Osteoblast (primary cell): ENCODE measurements around the gene CDK4. TPM values are rescaled to one million over a fixed set of nuclear protein-coding genes. Genes with fewer than 3 reads are reported as not detected.

Experiments used
- DNase-seq: peaks from one replicate; pipeline ENCODE4 v3.0.0; 2011; ENCODE audit warnings: low spot score, mixed read lengths; ENCODE audit not compliant: insufficient read length; ENCODE audit errors: missing footprints
- H2AFZ ChIP-seq: 2 replicates; pipeline ENCODE4 v1.6.0; 2011; ENCODE audit warnings: mild to moderate bottlenecking, low read length
- H3K27ac ChIP-seq: 2 replicates; pipeline ENCODE4 v1.5.1; 2011; ENCODE audit warnings: mild to moderate bottlenecking, low read depth, low read length, moderate library complexity
- H3K27me3 ChIP-seq: 2 replicates; pipeline ENCODE4 v1.6.0; 2012; ENCODE audit warnings: mild to moderate bottlenecking, control low read depth, inconsistent platforms, low read length, moderate library complexity; ENCODE audit not compliant: insufficient read depth
- H3K36me3 ChIP-seq: 2 replicates; pipeline ENCODE4 v1.5.1; 2011; ENCODE audit warnings: mild to moderate bottlenecking, low read length, control low read depth, moderate library complexity; ENCODE audit not compliant: insufficient read depth
- H3K4me1 ChIP-seq: 2 replicates; pipeline ENCODE4 v1.5.1; 2011; ENCODE audit warnings: mild to moderate bottlenecking, low read length, control low read depth, moderate library complexity; ENCODE audit not compliant: insufficient read depth
- H3K4me2 ChIP-seq: 2 replicates; pipeline ENCODE4 v1.6.0; 2011; ENCODE audit warnings: mild to moderate bottlenecking, low read length; ENCODE audit not compliant: insufficient read depth
- H3K4me3 ChIP-seq: fragments of 200-600 bp; sonication (generic); 3 replicates; pipeline ENCODE4 v1.5.1; 2012; ENCODE audit warnings: mild to moderate bottlenecking, low read length, inconsistent platforms; ENCODE audit not compliant: insufficient read depth
- H3K79me2 ChIP-seq: 2 replicates; pipeline ENCODE4 v1.6.0; 2012; ENCODE audit warnings: mild to moderate bottlenecking, low read length, control low read depth, inconsistent platforms; ENCODE audit not compliant: insufficient read depth
- H3K9me3 ChIP-seq: 2 replicates; pipeline ENCODE4 v1.5.1; 2011; ENCODE audit warnings: low read depth, low read length, control low read depth
- H4K20me1 ChIP-seq: 2 replicates; pipeline ENCODE4 v1.6.0; 2012; ENCODE audit warnings: mild to moderate bottlenecking, low read length, control low read depth; ENCODE audit not compliant: insufficient read depth
- total RNA-seq: library from RNA; depleted of rRNA; stranded (reverse); fragments of >200 nt; gene quantifications from 2 replicates; pipeline ENCODE4 v1.2.3, GENCODE V29; 2012
- TF ChIP-seq, protein P1 (sequence below): IDR thresholded peaks from 2 replicates; pipeline ENCODE4 v1.5.1; 2011; ENCODE audit warnings: mild to moderate bottlenecking, low read depth, low read length, moderate library complexity; ENCODE audit errors: extremely low read depth

CDK4 gene
- total RNA-seq, 1 donor, result 293 TPM

DNA sequence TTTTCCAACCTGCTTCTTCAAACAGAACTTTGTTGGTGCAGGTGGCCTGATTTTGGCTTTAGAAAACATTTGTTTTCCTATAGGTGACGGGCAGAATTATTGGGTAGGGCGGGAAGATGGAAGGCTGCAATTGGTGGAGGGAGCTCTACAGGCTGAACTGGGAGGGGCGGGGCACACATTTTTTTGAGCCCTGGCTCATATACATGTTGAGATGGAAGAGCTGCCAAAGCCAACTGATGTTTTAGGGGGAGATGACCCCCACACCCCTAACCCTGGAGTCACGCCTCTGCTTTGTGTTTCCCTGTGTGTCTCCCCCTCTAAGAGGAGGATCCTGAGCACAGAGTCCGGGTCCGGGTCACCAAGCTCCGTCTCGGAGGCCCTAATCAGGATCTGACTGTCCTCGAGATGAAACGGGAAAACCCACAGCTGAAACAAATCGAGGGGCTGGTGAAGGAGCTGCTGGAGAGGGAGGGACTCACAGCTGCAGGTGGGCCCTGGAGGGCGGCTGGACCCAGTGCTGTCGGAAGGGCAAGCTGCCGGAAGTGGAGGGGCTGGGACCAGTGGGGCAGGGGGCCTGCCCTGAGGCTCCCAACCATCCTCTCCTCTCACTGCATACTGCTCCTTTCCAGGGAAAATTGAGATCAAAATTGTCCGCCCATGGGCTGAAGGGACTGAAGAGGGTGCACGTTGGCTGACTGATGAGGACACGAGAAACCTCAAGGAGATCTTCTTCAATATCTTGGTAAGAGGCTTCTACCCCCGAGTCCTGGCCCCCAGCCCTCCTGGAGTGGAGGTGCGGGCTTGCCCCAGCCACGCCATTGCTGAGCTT, 32.1 kb downstream of the CDK4 start:
- Histone ChIP-seq H3K36me3 (peaks cover 33% of the 10 kb centered on the region), H4K20me1 (no peaks in the 10 kb centered on the region), H3K9me3 (no peaks in the 10 kb centered on the region), H2AFZ (no peak overlapping the region), H3K4me2 (no peak overlapping the region), H3K4me3 (no peak overlapping the region), H3K27me3 (peaks cover 5% of the 10 kb centered on the region), H3K27ac (no peak overlapping the region), H3K4me1 (no peaks in the 10 kb centered on the region), H3K79me2 (no peaks in the 10 kb centered on the region)
- TF ChIP-seq, protein P1, sequence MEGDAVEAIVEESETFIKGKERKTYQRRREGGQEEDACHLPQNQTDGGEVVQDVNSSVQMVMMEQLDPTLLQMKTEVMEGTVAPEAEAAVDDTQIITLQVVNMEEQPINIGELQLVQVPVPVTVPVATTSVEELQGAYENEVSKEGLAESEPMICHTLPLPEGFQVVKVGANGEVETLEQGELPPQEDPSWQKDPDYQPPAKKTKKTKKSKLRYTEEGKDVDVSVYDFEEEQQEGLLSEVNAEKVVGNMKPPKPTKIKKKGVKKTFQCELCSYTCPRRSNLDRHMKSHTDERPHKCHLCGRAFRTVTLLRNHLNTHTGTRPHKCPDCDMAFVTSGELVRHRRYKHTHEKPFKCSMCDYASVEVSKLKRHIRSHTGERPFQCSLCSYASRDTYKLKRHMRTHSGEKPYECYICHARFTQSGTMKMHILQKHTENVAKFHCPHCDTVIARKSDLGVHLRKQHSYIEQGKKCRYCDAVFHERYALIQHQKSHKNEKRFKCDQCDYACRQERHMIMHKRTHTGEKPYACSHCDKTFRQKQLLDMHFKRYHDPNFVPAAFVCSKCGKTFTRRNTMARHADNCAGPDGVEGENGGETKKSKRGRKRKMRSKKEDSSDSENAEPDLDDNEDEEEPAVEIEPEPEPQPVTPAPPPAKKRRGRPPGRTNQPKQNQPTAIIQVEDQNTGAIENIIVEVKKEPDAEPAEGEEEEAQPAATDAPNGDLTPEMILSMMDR, result no peak
- peak; percentile 58 for DNase-seq

DNA sequence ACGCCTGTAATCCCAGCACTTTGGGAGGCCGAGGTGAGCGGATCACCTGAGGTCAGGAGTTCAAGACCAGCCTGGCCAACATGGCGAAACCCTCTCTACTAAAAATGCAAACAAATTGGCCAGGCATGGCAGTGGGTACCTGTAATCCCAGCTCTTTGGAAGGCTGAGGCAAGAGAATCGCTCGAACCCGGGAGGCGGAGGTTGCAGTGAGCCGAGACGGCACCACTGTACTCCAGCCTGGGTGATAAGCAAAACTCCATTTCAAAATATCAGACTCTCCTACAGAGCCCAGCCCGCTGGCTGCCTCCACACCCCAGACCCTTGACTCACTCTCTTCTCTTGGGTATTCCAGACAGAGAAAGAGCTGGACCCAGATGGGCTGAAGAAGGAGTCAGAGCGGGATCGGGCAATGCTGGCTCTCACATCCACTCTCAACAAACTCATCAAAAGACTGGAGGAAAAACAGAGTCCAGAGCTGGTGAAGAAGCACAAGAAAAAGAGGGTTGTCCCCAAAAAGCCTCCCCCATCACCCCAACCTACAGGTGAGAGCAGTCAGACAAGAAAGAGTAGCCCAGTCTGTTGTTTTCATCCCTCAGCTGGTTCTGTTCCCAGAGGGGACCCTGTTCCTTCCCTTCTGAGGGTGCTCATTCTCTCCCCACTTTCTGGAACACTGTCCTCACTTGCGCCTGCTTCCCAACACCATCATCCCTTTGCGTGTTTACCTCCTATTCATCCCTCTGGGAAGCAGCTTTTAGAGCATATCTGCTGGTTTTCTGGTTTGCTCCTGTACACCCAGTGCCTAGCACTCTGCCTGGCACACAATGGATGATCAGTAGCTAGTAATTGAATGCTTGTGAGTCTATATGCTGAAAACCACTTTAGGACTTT, 33.2 kb downstream of the CDK4 start:
- TF ChIP-seq, protein P1, result no peak
- Histone ChIP-seq H2AFZ (no peak overlapping the region), H3K79me2 (no peaks in the 10 kb centered on the region), H3K4me3 (no peak overlapping the region), H3K4me2 (no peak overlapping the region), H3K27me3 (no peaks in the 10 kb centered on the region), H3K27ac (no peak overlapping the region), H3K4me1 (no peaks in the 10 kb centered on the region), H3K9me3 (no peaks in the 10 kb centered on the region), H3K36me3 (peaks cover 36% of the 10 kb centered on the region), H4K20me1 (no peaks in the 10 kb centered on the region)
- peak; percentile 41 for DNase-seq

DNA sequence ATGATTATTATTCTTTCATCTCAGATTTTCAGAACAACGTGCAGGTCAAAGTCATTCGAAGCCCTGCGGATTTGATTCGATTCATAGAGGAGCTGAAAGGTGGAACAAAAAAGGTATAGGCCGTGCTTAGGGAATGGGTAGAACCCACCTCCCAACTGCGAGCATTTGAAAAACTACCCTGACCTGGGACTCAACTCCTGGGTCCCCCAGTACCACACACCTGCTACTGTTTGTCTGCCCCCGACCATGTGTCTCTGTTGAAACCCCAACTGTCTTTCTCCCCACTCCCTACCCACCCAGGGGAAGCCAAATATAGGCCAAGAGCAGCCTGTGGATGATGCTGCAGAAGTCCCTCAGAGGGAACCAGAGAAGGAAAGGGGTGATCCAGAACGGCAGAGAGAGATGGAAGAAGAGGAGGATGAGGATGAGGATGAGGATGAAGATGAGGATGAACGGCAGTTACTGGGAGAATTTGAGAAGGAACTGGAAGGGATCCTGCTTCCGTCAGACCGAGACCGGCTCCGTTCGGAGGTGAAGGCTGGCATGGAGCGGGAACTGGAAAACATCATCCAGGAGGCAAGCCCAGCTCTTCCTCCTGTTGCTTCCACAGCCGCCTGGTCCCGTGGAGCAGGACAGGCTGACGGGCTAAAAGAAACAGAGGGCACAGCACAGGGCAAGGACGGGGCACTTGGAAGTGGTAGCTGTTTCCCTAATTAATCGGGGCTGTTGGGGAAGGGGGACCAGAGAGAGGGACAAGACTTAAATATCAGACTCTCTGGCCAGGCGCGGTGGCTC, 34.1 kb downstream of the CDK4 start:
- TF ChIP-seq, protein P1, result no peak
- no peak overlapping the region for H3K4me3 ChIP-seq
- H3K79me2 ChIP-seq, result no peaks in the 10 kb centered on the region
- peaks cover 36% of the 10 kb centered on the region for H3K36me3 ChIP-seq
- no peak overlapping the region for H2AFZ ChIP-seq
- no peak overlapping the region for H3K4me2 ChIP-seq
- H3K27me3 ChIP-seq, result no peaks in the 10 kb centered on the region
- H4K20me1 ChIP-seq, result no peaks in the 10 kb centered on the region
- H3K27ac ChIP-seq, result no peak overlapping the region
- no peaks in the 10 kb centered on the region for H3K9me3 ChIP-seq
- peak; percentile 37 for DNase-seq
- no peaks in the 10 kb centered on the region for H3K4me1 ChIP-seq
